Activated CD8-positive, alpha-beta memory T cell treated with anti-CD3 and anti-CD28 coated beads for 48 hours (primary cell): ENCODE data around the gene ILK.

Experiments
- DNase-seq, 3 experiments: peaks; one replicate each; pipeline ENCODE4 v3.0.0-alpha.2; 2020; ENCODE audit warnings: low read depth in 2 of 3, low spot score in 2 of 3

The ILK gene

GRCh38 chr11:6619004-6619745 is 15.6 kb downstream of the ILK start, which contains the start of gene TPP1:
Gene TPP1 (minus strand): TSS chr11:6619422. CDS start chr11:6619400, 22 bp downstream.
- DNase-seq, result peak; percentile 70 to 76 (median 76)

DNA sequence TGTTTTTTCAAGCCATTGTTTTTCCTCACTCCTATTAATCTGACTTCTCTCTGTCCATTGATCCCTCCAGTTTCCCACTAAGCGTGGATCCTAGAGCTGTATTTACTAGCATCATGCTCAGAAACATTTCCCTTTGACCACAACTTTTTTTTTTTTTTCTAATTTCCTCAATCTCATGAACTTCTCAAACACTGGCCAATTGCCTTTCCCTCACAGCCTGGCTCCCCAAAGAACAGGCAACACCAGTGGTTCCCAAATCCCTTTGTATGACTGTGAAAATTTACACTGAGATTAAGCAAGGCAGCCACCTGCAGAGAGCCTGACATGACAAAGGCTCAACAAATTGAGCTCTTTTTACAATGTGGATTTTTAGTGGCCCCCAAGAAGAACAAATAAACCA is 17.1 kb downstream of the ILK start:
- DNase-seq, result no peak

DNA sequence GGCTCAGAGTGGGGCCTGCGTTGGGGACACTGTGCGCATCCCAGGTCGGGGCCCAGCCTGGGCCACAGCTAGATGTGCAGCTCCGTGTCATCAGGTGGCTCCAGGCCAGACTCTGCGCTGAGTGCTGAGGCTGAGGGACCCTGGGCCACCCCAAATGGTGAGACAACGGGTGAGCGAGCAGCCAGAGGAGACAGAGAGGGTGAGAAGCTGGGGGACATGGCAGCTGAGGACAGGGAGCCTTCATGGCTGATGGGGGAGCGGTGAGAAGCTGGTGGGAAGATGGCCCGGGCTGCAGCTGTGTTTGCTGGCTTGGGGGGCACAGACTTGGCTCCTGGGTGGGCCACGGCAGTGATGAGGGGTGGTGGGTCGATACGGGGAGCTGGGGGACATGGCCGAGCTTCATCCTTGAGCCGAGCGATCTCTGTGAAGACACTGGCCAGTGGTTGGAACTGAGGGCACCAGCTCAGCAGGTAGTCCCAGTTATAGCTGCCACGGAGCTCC is 18.2 kb downstream of the ILK start:
- DNase-seq, result no peak

GRCh38 chr11:6622261-6623171 is 18.9 kb downstream of the ILK start:
- no peak for DNase-seq

GRCh38 chr11:6623391-6624363 is 20.1 kb downstream of the ILK start:
- no peak for DNase-seq

GRCh38 chr11:6625156-6625831 is 21.7 kb downstream of the ILK start:
- DNase-seq, result no peak

- DNase-seq, result no peak
Measured at GRCh38 chr11:6625832-6626420, 22.4 kb downstream of the ILK start.

- DNase-seq, result no peak
Measured at GRCh38 chr11:6626971-6627761, 23.6 kb downstream of the ILK start.

GRCh38 chr11:6627762-6628241 is 24.2 kb downstream of the ILK start:
- DNase-seq, result no peak

- no peak for DNase-seq
Measured at GRCh38 chr11:6628526-6628925, 25.0 kb downstream of the ILK start.

DNA sequence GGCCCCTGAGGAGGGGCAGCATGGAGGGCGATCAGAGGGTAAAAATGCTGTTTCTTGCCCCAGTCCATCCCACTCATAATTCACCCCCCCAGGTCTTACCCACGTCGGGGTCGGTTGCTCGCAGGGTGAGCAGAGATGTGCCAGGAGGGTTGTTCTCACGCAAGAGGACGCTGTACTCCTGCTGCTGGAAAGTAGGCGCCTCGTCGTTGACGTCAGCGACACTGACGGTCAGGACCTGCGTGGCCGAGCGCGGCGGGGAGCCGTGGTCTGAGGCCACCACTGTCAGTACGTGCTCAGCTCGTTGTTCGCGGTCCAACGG is 26.0 kb downstream of the ILK start:
- no peak for DNase-seq

GRCh38 chr11:6629892-6630631 is 26.5 kb downstream of the ILK start:
- DNase-seq, result no peak

- no peak for DNase-seq
Measured at GRCh38 chr11:6630632-6631291, 27.2 kb downstream of the ILK start.

GRCh38 chr11:6631361-6631890 is 27.9 kb downstream of the ILK start:
- no peak for DNase-seq

GRCh38 chr11:6632116-6633073 is 28.8 kb downstream of the ILK start:
- no peak for DNase-seq
